GM12801 (cell line): ENCODE measurements around the gene COL1A1.

ENCODE experiments used
- CTCF ChIP-seq: IDR thresholded peaks from one replicate; pipeline ENCODE4 v1.5.1; 2011; ENCODE audit warnings: control low read depth; ENCODE audit not compliant: insufficient read length; ENCODE audit errors: extremely low read depth

Gene COL1A1

GRCh38 chr17:50203604-50204345 is 2.3 kb upstream of the COL1A1 start:
- no peak for TF ChIP-seq CTCF

DNA sequence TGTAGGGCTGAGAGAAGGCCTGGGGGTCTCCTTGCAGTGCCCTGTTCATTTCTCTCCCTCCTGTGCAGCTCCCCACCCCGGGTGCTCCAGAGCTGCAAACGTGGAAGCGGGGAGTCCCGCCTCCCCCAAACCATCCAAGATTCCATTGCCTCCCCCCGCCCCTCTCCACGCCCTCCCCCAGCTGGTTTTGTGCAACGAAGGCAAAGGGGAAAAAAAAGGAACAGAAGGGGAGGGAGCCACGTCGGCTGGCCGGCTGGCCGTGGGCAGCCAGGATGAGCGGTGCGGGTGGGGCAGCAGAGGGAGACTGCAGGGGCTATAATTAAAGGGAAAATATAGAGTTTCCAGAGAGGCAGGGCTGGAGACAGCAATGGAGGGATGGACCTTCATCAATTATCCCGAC is 1.7 kb upstream of the COL1A1 start:
- TF ChIP-seq CTCF = no peak

GRCh38 chr17:50200457-50201275 is 765 bp downstream of the COL1A1 start:
- no peak for TF ChIP-seq CTCF

DNA sequence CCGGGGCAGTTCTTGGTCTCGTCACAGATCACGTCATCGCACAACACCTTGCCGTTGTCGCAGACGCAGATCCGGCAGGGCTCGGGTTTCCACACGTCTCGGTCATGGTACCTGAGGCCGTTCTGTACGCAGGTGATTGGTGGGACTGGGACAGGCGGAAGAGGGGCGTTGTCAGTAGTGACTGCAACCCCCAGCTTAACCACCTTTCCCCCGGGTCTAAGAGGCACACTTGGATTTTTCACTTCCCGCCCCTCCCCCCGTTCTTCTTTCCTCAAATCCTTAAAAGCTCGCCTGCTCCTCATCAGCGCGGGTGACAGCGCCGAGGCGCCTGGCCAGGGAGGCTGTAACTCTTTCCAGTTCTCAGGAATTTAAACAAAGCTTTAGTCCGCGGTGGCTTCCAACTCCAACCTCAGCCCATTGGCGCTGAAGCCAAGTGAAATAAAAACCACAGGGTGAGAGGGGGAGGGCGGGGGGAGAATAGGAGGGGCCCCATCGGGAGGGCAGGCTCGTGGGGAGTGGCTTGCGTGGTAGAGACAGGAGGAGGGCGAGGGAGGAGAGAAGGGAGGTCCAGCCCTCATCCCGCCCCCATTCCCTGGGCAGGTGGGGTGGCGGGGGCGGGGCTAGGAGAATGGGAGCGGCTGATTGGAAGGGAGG is 1.5 kb downstream of the COL1A1 start:
- TF ChIP-seq CTCF = no peak

- TF ChIP-seq CTCF = no peak
Measured at GRCh38 chr17:50199211-50199802, 2.1 kb downstream of the COL1A1 start.

GRCh38 chr17:50198026-50198669 is 3.3 kb downstream of the COL1A1 start:
- no peak for TF ChIP-seq CTCF
